HepG2 (cell line): Measurements from ENCODE around the gene DSCAML1. TPM values are rescaled to one million over a fixed set of nuclear protein-coding genes. Genes with fewer than 3 reads are reported as not detected.

Experiments used
- ATAC-seq: fragments of 200-7000 bp; cut with Tn5 transposase; 3 replicates; pipeline ENCODE4 v1.9.1; 2020; ENCODE audit warnings: mild to moderate bottlenecking, moderate library complexity
- BruUV-seq: library from RNA; stranded (reverse); fragments of 400-500 nt; replicated peaks from 2 replicates; lab custom pipeline; 2021; lab: Mats Ljungman, UMichigan
- CTCF ChIA-PET: fragments of 300-600 bp; formaldehyde crosslinking; extraction: SDS; loops from one replicate; lab custom pipeline; 2021; ENCODE audit warnings: low total read pairs, inconsistent platforms, low intra/inter-chr PET ratio; lab: Yijun Ruan, JAX
- POLR2A ChIA-PET: fragments of 350-600 bp; sonication (Branson Sonifier 250); formaldehyde crosslinking; loops from one replicate; lab custom pipeline; 2020; ENCODE audit warnings: antibody characterized with exemption, inconsistent platforms; lab: Yijun Ruan, JAX
- DNase-seq: peaks from one replicate; pipeline ENCODE4 v3.0.0-alpha.2; 2015; ENCODE audit warnings: low spot score
- FAIRE-seq: peaks from 3 replicates; lab custom pipeline; 2011; peaks lifted over from hg19 to GRCh38; lab: Jason Lieb, UNC
- H2AFZ ChIP-seq: one replicate; pipeline ENCODE4 v1.6.1; 2011; ENCODE audit warnings: low read length, inconsistent platforms
- H3K27ac ChIP-seq: fragments of 300-600 bp; 3 replicates; pipeline ENCODE4 v1.8.0; 2011; ENCODE audit warnings: mixed run types, mild to moderate bottlenecking, mixed read lengths, low read length, inconsistent platforms; ENCODE audit not compliant: insufficient read depth; ENCODE audit errors: extremely low read length
- H3K27me3 ChIP-seq, 2 experiments: fragments of 200-600 bp in 1 of 2; 2 replicates in 1 of 2; 3 replicates in 1 of 2; pipeline versions ENCODE4 v1.6.0 to v1.8.0; 2011; ENCODE audit warnings: low read length in 2 of 2, mild to moderate bottlenecking in 2 of 2, moderate library complexity in 2 of 2, inconsistent platforms in 1 of 2; ENCODE audit not compliant: insufficient read depth in 2 of 2, control insufficient read depth in 1 of 2
- H3K36me3 ChIP-seq, 2 experiments: fragments of 200-600 bp in 1 of 2; replicated peaks in 1 of 2; 2 replicates in 1 of 2; 3 replicates in 1 of 2; pipeline versions ENCODE4 v1.5.1 to v1.8.0; 2011; ENCODE audit warnings: low read length in 2 of 2, inconsistent platforms in 1 of 2; ENCODE audit not compliant: insufficient read depth in 2 of 2, control insufficient read depth in 1 of 2
- H3K4me1 ChIP-seq: 2 replicates; pipeline ENCODE4 v1.5.1; 2012; ENCODE audit warnings: low read length, inconsistent platforms; ENCODE audit not compliant: insufficient read depth
- H3K4me2 ChIP-seq: 2 replicates; pipeline ENCODE4 v1.6.0; 2011; ENCODE audit warnings: low read depth, low read length, inconsistent platforms
- H3K4me3 ChIP-seq, 3 experiments: fragments of 200-600 bp in 1 of 3; sonication (generic), shearing (Covaris generic) in 1 of 3; replicated peaks in 1 of 3; 2 replicates each; pipeline ENCODE4 v1.5.1; 2011 to 2016; ENCODE audit warnings: low read length in 3 of 3, inconsistent platforms in 2 of 3, low read depth in 2 of 3, mild to moderate bottlenecking in 2 of 3, control low read depth in 1 of 3, mixed read lengths in 1 of 3; ENCODE audit not compliant: insufficient read depth in 1 of 3
- H3K79me2 ChIP-seq: one replicate; pipeline ENCODE4 v1.6.1; 2011; ENCODE audit warnings: low read length, inconsistent platforms; ENCODE audit not compliant: insufficient read depth
- H3K9ac ChIP-seq: 2 replicates; pipeline ENCODE4 v1.6.0; 2011; ENCODE audit warnings: mild to moderate bottlenecking, low read depth, low read length, inconsistent platforms; ENCODE audit not compliant: insufficient read depth
- H3K9me3 ChIP-seq: 2 replicates; pipeline ENCODE4 v1.5.1; 2012; ENCODE audit warnings: mild to moderate bottlenecking, low read length
- H4K20me1 ChIP-seq: 2 replicates; pipeline ENCODE4 v1.6.0; 2011; ENCODE audit warnings: inconsistent platforms, mild to moderate bottlenecking, low read length, moderate library complexity; ENCODE audit not compliant: insufficient read depth
- DMAP1 ChIP-seq: IDR thresholded peaks from 2 replicates; pipeline ENCODE4 v1.6.1; 2016
- XRCC5 ChIP-seq: fragments of 200-400 bp; formaldehyde crosslinking; optimal IDR thresholded peaks from 2 replicates; pipeline ENCODE3; 2017; ENCODE audit warnings: mild to moderate bottlenecking, low read length
- ZFY ChIP-seq: sonication (generic); formaldehyde crosslinking; IDR thresholded peaks from 2 replicates; pipeline ENCODE4 v1.4.0; 2020; ENCODE audit warnings: missing genetic modification reagents
- ZNF256 ChIP-seq: sonication (generic); formaldehyde crosslinking; conservative IDR thresholded peaks from 2 replicates; pipeline ENCODE4 v1.4.0; 2020; ENCODE audit warnings: missing genetic modification reagents
- ZNF337 ChIP-seq: sonication (generic); formaldehyde crosslinking; IDR thresholded peaks from 2 replicates; pipeline ENCODE4 v1.5.1; 2020; ENCODE audit warnings: missing genetic modification reagents, low read depth, mild to moderate bottlenecking, borderline replicate concordance
- ZNF557 ChIP-seq: sonication (generic); formaldehyde crosslinking; IDR thresholded peaks from 2 replicates; pipeline ENCODE4 v1.4.0; 2020; ENCODE audit warnings: missing genetic modification reagents
- ZNF567 ChIP-seq: sonication (generic); formaldehyde crosslinking; IDR thresholded peaks from 2 replicates; pipeline ENCODE4 v1.8.1; 2023; ENCODE audit warnings: mild to moderate bottlenecking, missing genetic modification reagents, borderline replicate concordance
- ZNF672 ChIP-seq: sonication (generic); formaldehyde crosslinking; IDR thresholded peaks from 2 replicates; pipeline ENCODE4 v1.8.1; 2022; ENCODE audit warnings: missing genetic modification reagents
- WGBS: methylation state at CpG from one replicate; pipeline ENCODE4 v1.1.6; 2017; ENCODE audit warnings: low lambda C conversion rate; 5-methylcytosine and 5-hydroxymethylcytosine counted together
- in situ Hi-C: cut with HindIII; loops from 2 replicates; pipeline ENCODE4 v1.10.0; 2017; ENCODE audit warnings: low pct_unique_long_range_greater_than_20kb; ENCODE audit not compliant: extremely low pct_ligation_motif_present
- intact Hi-C: fragments of 100-400 bp; cut with micrococcal nuclease; formaldehyde crosslinking; loops from one replicate; pipeline ENCODE4 v1.10.0; 2022; ENCODE audit not compliant: unreplicated experiment
- polyA plus RNA-seq, 8 experiments: library from polyadenylated mRNA; depleted of rRNA in 3 of 8; stranded (reverse) in 7 of 8; unstranded in 1 of 8; fragments of >200 nt; fragmentation: Illumina TruSeq in 4 of 8; extraction: Trizol in 4 of 8; gene quantifications; 2 replicates each; pipeline versions ENCODE4 v1.2.1 to v1.2.3, GENCODE V29; 2011 to 2016; ENCODE audit warnings: low read depth in 4 of 8, missing spikeins in 1 of 8, mixed read lengths in 1 of 8; ENCODE audit not compliant: insufficient read depth in 1 of 8
- total RNA-seq, 5 experiments: library from RNA; depleted of rRNA; stranded (reverse); fragments of >200 nt; fragmentation: Illumina TruSeq; extraction: Trizol; gene quantifications; 2 replicates each; pipeline ENCODE4 v1.2.3, GENCODE V29; 2016; ENCODE audit warnings: low read depth in 1 of 5
- TF ChIP-seq, protein P1 (sequence below): sonication (generic); formaldehyde crosslinking; IDR thresholded peaks from 2 replicates; pipeline ENCODE4 v1.4.0; 2020; ENCODE audit warnings: missing genetic modification reagents
- TF ChIP-seq, protein P2 (sequence below): IDR thresholded peaks from 2 replicates; pipeline ENCODE4 v1.6.1; 2012; ENCODE audit warnings: low read depth, low read length, improper control_type of control experiment
- TF ChIP-seq, protein P3 (sequence below): sonication (generic); formaldehyde crosslinking; IDR thresholded peaks from 2 replicates; pipeline ENCODE4 v1.5.0; 2020; ENCODE audit warnings: mild to moderate bottlenecking, missing genetic modification reagents, borderline replicate concordance

DSCAML1 gene
- total and polyA plus RNA-seq, 2 of the 13 experiments (the other 11 are each of a cell fraction or from before 2014, with no cell fraction given): 0.29 to 0.40 TPM

DNA sequence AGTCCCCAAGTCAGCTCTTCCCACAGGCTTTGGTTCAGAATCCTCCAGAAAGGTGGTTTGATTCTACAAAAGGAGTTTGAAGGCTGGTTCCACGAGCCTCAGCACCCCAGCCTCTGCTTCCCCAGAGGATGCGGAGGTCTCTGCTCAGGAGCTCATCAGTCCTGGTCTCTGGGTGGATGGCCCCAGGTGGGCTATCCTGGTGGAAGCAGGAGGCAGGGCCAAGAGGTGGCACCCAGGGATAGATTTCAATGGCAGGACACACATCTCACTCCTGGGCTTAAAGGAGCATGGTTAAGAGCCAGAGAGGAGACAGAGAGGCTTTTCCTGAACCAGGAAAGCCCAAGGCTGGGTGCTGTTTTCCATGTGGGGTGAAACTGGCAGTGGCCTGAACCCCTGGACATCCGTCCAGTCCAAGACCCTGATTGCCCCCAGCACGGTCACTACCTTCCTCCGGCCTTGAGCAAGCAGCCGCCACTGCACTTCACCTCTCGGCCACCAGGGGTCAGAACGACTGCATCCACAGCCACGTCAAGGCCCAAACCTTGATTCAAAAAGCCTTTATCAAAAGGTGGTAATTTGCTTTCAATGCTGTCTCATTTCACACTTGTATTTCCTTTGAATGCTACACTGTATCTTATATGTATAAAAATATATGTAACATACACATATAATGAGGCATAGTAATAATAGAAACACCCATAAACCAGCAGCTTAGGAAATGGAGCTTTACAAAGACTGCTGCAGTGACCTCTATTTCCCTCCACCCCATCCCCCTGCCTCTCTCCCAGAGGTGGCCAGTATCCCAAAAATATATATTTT is 46.9 kb upstream of the DSCAML1 start:
- no TSS peak for BruUV-seq
- Histone ChIP-seq H4K20me1 (no peaks in the 10 kb centered on the region), H3K4me1 (no peaks in the 10 kb centered on the region), H3K4me3 (no peak overlapping the region), H2AFZ (no peak overlapping the region), H3K27ac (no peak overlapping the region), H3K4me2 (no peak overlapping the region), H3K27me3 (peaks cover 8 to 27% of the 10 kb centered on the region in 2 experiments; a peak in 3 of 5 replicates), H3K36me3 (no peaks in the 10 kb centered on the region), H3K79me2 (no peaks in the 10 kb centered on the region), H3K9ac (no peak overlapping the region), H3K9me3 (no peaks in the 10 kb centered on the region)
- ChIA-PET POLR2A (interaction anchor here (1.0 kb wide), 1 partner anchor 103 kb away, joined by 4 read pairs; no protein-coding TSS in a partner anchor), CTCF (interaction anchor here (1.4 to 3.9 kb wide), 3 partner anchors 101 to 209 kb away, joined by 8 to 33 read pairs (median 14); no protein-coding TSS in a partner anchor)
- ATAC-seq (peak; percentile 83), FAIRE-seq (peak; percentile 15), DNase-seq (no peak)
- intact Hi-C loops (loop anchor here (1.0 to 10.0 kb wide), 3 partner anchors 61 to 209 kb away; no protein-coding TSS in a partner anchor), in situ Hi-C loops (no loop called here)
- WGBS: 12% methylated on average over 8 of the region's 9 CpGs
- TF ChIP-seq, protein P1, sequence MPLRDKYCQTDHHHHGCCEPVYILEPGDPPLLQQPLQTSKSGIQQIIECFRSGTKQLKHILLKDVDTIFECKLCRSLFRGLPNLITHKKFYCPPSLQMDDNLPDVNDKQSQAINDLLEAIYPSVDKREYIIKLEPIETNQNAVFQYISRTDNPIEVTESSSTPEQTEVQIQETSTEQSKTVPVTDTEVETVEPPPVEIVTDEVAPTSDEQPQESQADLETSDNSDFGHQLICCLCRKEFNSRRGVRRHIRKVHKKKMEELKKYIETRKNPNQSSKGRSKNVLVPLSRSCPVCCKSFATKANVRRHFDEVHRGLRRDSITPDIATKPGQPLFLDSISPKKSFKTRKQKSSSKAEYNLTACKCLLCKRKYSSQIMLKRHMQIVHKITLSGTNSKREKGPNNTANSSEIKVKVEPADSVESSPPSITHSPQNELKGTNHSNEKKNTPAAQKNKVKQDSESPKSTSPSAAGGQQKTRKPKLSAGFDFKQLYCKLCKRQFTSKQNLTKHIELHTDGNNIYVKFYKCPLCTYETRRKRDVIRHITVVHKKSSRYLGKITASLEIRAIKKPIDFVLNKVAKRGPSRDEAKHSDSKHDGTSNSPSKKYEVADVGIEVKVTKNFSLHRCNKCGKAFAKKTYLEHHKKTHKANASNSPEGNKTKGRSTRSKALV (CRISPR knock-in tag): no peak
- no peak for TF ChIP-seq DMAP1 (CRISPR knock-in tag)
- TF ChIP-seq ZNF672 (CRISPR knock-in tag): no peak
- TF ChIP-seq ZNF567 (CRISPR knock-in tag): no peak
- 0 out of 2 replicates have a peak, but pooled peaks have one; percentile 14 for TF ChIP-seq ZFY (CRISPR knock-in tag)
- TF ChIP-seq ZNF337: no peak
- no peak for TF ChIP-seq ZNF256 (CRISPR knock-in tag)
- peak; percentile 38 for TF ChIP-seq XRCC5
- no peak for TF ChIP-seq ZNF557 (CRISPR knock-in tag)
- TF ChIP-seq, protein P2, sequence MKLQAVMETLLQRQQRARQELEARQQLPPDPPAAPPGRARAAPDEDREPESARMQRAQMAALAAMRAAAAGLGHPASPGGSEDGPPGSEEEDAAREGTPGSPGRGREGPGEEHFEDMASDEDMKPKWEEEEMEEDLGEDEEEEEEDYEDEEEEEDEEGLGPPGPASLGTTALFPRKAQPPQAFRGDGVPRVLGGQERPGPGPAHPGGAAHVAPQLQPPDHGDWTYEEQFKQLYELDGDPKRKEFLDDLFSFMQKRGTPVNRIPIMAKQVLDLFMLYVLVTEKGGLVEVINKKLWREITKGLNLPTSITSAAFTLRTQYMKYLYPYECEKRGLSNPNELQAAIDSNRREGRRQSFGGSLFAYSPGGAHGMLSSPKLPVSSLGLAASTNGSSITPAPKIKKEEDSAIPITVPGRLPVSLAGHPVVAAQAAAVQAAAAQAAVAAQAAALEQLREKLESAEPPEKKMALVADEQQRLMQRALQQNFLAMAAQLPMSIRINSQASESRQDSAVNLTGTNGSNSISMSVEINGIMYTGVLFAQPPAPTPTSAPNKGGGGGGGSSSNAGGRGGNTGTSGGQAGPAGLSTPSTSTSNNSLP: no peak
- TF ChIP-seq, protein P3, sequence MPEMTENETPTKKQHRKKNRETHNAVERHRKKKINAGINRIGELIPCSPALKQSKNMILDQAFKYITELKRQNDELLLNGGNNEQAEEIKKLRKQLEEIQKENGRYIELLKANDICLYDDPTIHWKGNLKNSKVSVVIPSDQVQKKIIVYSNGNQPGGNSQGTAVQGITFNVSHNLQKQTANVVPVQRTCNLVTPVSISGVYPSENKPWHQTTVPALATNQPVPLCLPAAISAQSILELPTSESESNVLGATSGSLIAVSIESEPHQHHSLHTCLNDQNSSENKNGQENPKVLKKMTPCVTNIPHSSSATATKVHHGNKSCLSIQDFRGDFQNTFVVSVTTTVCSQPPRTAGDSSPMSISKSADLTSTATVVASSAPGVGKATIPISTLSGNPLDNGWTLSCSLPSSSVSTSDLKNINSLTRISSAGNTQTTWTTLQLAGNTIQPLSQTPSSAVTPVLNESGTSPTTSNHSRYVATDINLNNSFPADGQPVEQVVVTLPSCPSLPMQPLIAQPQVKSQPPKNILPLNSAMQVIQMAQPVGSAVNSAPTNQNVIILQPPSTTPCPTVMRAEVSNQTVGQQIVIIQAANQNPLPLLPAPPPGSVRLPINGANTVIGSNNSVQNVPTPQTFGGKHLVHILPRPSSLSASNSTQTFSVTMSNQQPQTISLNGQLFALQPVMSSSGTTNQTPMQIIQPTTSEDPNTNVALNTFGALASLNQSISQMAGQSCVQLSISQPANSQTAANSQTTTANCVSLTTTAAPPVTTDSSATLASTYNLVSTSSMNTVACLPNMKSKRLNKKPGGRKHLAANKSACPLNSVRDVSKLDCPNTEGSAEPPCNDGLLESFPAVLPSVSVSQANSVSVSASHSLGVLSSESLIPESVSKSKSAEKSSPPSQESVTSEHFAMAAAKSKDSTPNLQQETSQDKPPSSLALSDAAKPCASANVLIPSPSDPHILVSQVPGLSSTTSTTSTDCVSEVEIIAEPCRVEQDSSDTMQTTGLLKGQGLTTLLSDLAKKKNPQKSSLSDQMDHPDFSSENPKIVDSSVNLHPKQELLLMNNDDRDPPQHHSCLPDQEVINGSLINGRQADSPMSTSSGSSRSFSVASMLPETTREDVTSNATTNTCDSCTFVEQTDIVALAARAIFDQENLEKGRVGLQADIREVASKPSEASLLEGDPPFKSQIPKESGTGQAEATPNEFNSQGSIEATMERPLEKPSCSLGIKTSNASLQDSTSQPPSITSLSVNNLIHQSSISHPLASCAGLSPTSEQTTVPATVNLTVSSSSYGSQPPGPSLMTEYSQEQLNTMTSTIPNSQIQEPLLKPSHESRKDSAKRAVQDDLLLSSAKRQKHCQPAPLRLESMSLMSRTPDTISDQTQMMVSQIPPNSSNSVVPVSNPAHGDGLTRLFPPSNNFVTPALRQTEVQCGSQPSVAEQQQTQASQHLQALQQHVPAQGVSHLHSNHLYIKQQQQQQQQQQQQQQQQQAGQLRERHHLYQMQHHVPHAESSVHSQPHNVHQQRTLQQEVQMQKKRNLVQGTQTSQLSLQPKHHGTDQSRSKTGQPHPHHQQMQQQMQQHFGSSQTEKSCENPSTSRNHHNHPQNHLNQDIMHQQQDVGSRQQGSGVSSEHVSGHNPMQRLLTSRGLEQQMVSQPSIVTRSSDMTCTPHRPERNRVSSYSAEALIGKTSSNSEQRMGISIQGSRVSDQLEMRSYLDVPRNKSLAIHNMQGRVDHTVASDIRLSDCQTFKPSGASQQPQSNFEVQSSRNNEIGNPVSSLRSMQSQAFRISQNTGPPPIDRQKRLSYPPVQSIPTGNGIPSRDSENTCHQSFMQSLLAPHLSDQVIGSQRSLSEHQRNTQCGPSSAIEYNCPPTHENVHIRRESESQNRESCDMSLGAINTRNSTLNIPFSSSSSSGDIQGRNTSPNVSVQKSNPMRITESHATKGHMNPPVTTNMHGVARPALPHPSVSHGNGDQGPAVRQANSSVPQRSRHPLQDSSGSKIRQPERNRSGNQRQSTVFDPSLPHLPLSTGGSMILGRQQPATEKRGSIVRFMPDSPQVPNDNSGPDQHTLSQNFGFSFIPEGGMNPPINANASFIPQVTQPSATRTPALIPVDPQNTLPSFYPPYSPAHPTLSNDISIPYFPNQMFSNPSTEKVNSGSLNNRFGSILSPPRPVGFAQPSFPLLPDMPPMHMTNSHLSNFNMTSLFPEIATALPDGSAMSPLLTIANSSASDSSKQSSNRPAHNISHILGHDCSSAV: no peak
